K562 (cell line): ENCODE measurements around the gene CAV1. TPM values are rescaled to one million over a fixed set of nuclear protein-coding genes. Genes with fewer than 3 reads are reported as not detected.
A peak's percentile ranks its signal among the peaks of the same experiment; 100 is the strongest.

Experiments
- ARHGAP35 ChIP-seq: fragments of 450-650 bp; IDR thresholded peaks from 2 replicates; pipeline ENCODE4 v1.6.1; 2018; ENCODE audit not compliant: partially characterized antibody
- CTCFL ChIP-seq: IDR thresholded peaks from 2 replicates; pipeline ENCODE4 v1.6.1; 2011; ENCODE audit warnings: borderline replicate concordance, low read depth, mild to moderate bottlenecking, moderate library complexity, low read length; ENCODE audit not compliant: insufficient read depth, poor library complexity, severe bottlenecking
- GATAD2A ChIP-seq: fragments of 450-650 bp; IDR thresholded peaks from 2 replicates; pipeline ENCODE4 v1.6.1; 2017
- HDAC1 ChIP-seq, 2 experiments: fragments of 450-650 bp; IDR thresholded peaks; 2 replicates each; pipeline ENCODE4 v1.6.1; 2016 to 2017; ENCODE audit warnings: inconsistent platforms in 1 of 2, mild to moderate bottlenecking in 1 of 2, moderate library complexity in 1 of 2
- HLTF ChIP-seq: fragments of 450-650 bp; IDR thresholded peaks from 2 replicates; pipeline ENCODE4 v1.6.1; 2016
- KDM2B ChIP-seq: fragments of 250-450 bp; sonication (Bioruptor Pico); IDR thresholded peaks from 2 replicates; pipeline ENCODE4 v1.8.0; 2021; ENCODE audit warnings: mild to moderate bottlenecking, moderate library complexity
- L3MBTL2 ChIP-seq: fragments of 450-650 bp; IDR thresholded peaks from 2 replicates; pipeline ENCODE4 v1.6.1; 2016; ENCODE audit warnings: mild to moderate bottlenecking, moderate library complexity
- MXI1 ChIP-seq: IDR thresholded peaks from 2 replicates; pipeline ENCODE4 v1.6.1; 2011; ENCODE audit warnings: low read depth, mild to moderate bottlenecking, improper control_type of control experiment, low read length
- NCOA2 ChIP-seq, 2 experiments: fragments of 450-650 bp; IDR thresholded peaks; 2 replicates each; pipeline ENCODE4 v1.6.1; 2018; ENCODE audit warnings: mild to moderate bottlenecking in 2 of 2, moderate library complexity in 1 of 2; ENCODE audit not compliant: partially characterized antibody in 2 of 2
- POLR2H ChIP-seq: IDR thresholded peaks from 2 replicates; pipeline ENCODE4 v1.6.1; 2016; ENCODE audit warnings: missing genetic modification characterization, low read depth, mild to moderate bottlenecking, control low read depth, missing compliant biosample characterization, moderate library complexity
- RBFOX2 ChIP-seq: fragments of 200-400 bp; formaldehyde crosslinking; IDR thresholded peaks from 2 replicates; pipeline ENCODE4 v1.6.1; 2017; ENCODE audit warnings: low read depth, mild to moderate bottlenecking, low read length, moderate library complexity
- RBM39 ChIP-seq: fragments of 200-400 bp; formaldehyde crosslinking; optimal IDR thresholded peaks from 2 replicates; pipeline ENCODE3; 2018; ENCODE audit warnings: low read depth, low read length
- RCOR1 ChIP-seq, 2 experiments: IDR thresholded peaks; 2 replicates each; pipeline ENCODE4 v1.6.1; 2012; ENCODE audit warnings: low read depth in 2 of 2, low read length in 2 of 2, borderline replicate concordance in 1 of 2, improper control_type of control experiment in 1 of 2
- RHOXF2B ChIP-seq: fragments of 250-450 bp; sonication (Bioruptor Pico); conservative IDR thresholded peaks from 2 replicates; pipeline ENCODE4 v1.5.1; 2021
- RNF219 ChIP-seq: fragments of 250-450 bp; sonication (Bioruptor Pico); IDR thresholded peaks from 2 replicates; pipeline ENCODE4 v1.5.0; 2022; ENCODE audit warnings: mild to moderate bottlenecking
- SAP30 ChIP-seq: fragments of 200-600 bp; sonication (generic); IDR thresholded peaks from 2 replicates; pipeline ENCODE4 v1.6.1; 2012; ENCODE audit warnings: borderline replicate concordance, low read depth, mild to moderate bottlenecking, moderate library complexity, low read length, control low read depth, inconsistent platforms; ENCODE audit not compliant: insufficient read depth, poor library complexity, severe bottlenecking
- ZBTB1 ChIP-seq: sonication (generic); formaldehyde crosslinking; IDR thresholded peaks from 2 replicates; pipeline ENCODE4 v1.8.1; 2023; ENCODE audit warnings: missing genetic modification reagents, low read depth, mild to moderate bottlenecking, borderline replicate concordance
- ZNF449 ChIP-seq: fragments of 250-450 bp; sonication (Bioruptor Pico); IDR thresholded peaks from 2 replicates; pipeline ENCODE4 v1.8.0; 2022; ENCODE audit warnings: moderate library complexity, mild to moderate bottlenecking, inconsistent platforms
- polyA plus RNA-seq, 8 experiments: library from polyadenylated mRNA; depleted of rRNA in 4 of 8; stranded (reverse) in 5 of 8; unstranded in 3 of 8; fragments of >200 nt; fragmentation: Nextera tagmentation in 2 of 8; fragmentation: Illumina TruSeq in 1 of 8; extraction: Ambion mirVana in 2 of 8; extraction: Trizol in 1 of 8; gene quantifications; 2 replicates each; pipeline versions ENCODE4 v1.2.1 to v1.2.3, GENCODE V29; 2011 to 2014; ENCODE audit warnings: inconsistent platforms in 1 of 8, missing spikeins in 1 of 8
- total RNA-seq, 7 experiments: library from RNA; depleted of rRNA in 6 of 7; stranded (reverse); fragments of >200 nt in 6 of 7; fragmentation: Illumina TruSeq in 2 of 7; extraction: Trizol in 2 of 7; gene quantifications; 2 replicates each; pipeline versions ENCODE4 v1.2.1 to v1.2.3, GENCODE V29; 2011 to 2021; ENCODE audit warnings: low replicate concordance in 1 of 7

Gene CAV1
- total and polyA plus RNA-seq, 9 of the 15 experiments (the other 6 are each of a cell fraction or from before 2014, with no cell fraction given): 0.08 to 1.5 (median 0.63) TPM

- no peak for TF ChIP-seq NCOA2 (IDR thresholded peaks at IDR 0.05; ENCODE audit: partially characterized antibody in 2 of 2)
- TF ChIP-seq MXI1: no peak
- TF ChIP-seq GATAD2A: no peak
- no peak for TF ChIP-seq RNF219
- peak; percentile 6 for TF ChIP-seq SAP30
- peak; percentile 55 for TF ChIP-seq RBM39
- TF ChIP-seq ARHGAP35: no peak
- TF ChIP-seq POLR2H (tag): no peak
- no peak for TF ChIP-seq RHOXF2B (CRISPR knock-in tag)
- peak; percentile 72 for TF ChIP-seq L3MBTL2
- TF ChIP-seq HLTF: no peak
- no peak for TF ChIP-seq KDM2B (CRISPR knock-in tag)
- no peak for TF ChIP-seq ZNF449 (CRISPR knock-in tag)
- TF ChIP-seq ZBTB1 (CRISPR knock-in tag): no peak
- 0 out of 4 replicates have a peak, but pooled peaks of 1 of the 2 experiments have one; percentile 28 for TF ChIP-seq HDAC1 (IDR thresholded peaks at IDR 0.05)
- TF ChIP-seq RCOR1 (IDR thresholded peaks at IDR 0.05; ENCODE audit: borderline replicate concordance in 1 of 2, low read depth in 2 of 2, low read length in 2 of 2): peak in 1 of 2 experiments; percentile 8; a peak in 1 of 4 replicates
- no peak for TF ChIP-seq CTCFL
- TF ChIP-seq RBFOX2: peak; percentile 9
Measured at GRCh38 chr7:116500078-116500853, 24.6 kb upstream of the CAV1 start (continued).
